NCI-H2107 treated with DMSO at 0.1 percent for 48 hours (cell line): Measurements from ENCODE around the gene GRM1.

Experiments
- DNase-seq: peaks from one replicate; lab custom pipeline; 2025; ENCODE audit not compliant: unreplicated experiment; lab: John Stamatoyannopoulos, UW

The GRM1 gene

GRCh38 chr6:146444189-146444588 is 415.3 kb downstream of the GRM1 start:
- no peak for DNase-seq

GRCh38 chr6:146445233-146445632 is 416.4 kb downstream of the GRM1 start:
- DNase-seq = no peak

- no peak for DNase-seq
Measured at GRCh38 chr6:146456886-146457285, 428.0 kb downstream of the GRM1 start.

- DNase-seq = no peak
Measured at GRCh38 chr6:146460941-146461340, 432.1 kb downstream of the GRM1 start.

- no peak for DNase-seq
Measured at GRCh38 chr6:146470091-146470770, 441.4 kb downstream of the GRM1 start.

- DNase-seq = no peak
Measured at GRCh38 chr6:146472918-146473317, 444.1 kb downstream of the GRM1 start.

GRCh38 chr6:146481527-146481926 is 452.7 kb downstream of the GRM1 start:
- DNase-seq = no peak

- DNase-seq = no peak
Measured at GRCh38 chr6:146484411-146484810, 455.5 kb downstream of the GRM1 start.
